ENCODE measurements around the gene ARHGAP15.
A peak's percentile ranks its signal among the peaks of the same experiment; 100 is the strongest.

ARHGAP15 gene

DNA sequence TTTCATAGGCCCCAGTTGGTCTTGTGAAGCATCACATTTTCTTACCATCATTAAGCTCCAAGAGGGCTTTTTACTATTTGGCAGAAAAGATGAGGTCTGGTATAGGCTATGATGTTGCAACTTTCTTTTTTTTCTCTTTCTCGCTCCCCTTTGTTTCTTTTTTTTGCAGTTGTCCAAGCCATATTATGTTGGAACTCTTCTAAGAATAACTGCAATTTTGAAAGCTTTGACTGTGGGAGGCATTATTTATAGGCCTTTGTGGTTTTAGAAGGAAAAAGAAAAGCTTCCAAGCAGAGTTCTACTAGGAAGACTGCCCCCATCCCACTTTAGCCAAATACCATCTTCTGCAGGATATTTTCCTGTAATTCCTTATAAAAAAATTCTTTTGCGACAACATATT, 571.6 kb downstream of the ARHGAP15 start:
- H3K4me3 ChIP-seq (ENCODE audit: control insufficient read depth, low read depth, low read length): no peak overlapping the region
- peak; percentile 82 for DNase-seq (ENCODE audit: low read depth)
- TF ChIP-seq, protein P1, sequence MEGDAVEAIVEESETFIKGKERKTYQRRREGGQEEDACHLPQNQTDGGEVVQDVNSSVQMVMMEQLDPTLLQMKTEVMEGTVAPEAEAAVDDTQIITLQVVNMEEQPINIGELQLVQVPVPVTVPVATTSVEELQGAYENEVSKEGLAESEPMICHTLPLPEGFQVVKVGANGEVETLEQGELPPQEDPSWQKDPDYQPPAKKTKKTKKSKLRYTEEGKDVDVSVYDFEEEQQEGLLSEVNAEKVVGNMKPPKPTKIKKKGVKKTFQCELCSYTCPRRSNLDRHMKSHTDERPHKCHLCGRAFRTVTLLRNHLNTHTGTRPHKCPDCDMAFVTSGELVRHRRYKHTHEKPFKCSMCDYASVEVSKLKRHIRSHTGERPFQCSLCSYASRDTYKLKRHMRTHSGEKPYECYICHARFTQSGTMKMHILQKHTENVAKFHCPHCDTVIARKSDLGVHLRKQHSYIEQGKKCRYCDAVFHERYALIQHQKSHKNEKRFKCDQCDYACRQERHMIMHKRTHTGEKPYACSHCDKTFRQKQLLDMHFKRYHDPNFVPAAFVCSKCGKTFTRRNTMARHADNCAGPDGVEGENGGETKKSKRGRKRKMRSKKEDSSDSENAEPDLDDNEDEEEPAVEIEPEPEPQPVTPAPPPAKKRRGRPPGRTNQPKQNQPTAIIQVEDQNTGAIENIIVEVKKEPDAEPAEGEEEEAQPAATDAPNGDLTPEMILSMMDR (IDR thresholded peaks at IDR 0.05; ENCODE audit: control insufficient read depth, insufficient read depth, low read depth, low read length, missing control alignments): no peak

DNA sequence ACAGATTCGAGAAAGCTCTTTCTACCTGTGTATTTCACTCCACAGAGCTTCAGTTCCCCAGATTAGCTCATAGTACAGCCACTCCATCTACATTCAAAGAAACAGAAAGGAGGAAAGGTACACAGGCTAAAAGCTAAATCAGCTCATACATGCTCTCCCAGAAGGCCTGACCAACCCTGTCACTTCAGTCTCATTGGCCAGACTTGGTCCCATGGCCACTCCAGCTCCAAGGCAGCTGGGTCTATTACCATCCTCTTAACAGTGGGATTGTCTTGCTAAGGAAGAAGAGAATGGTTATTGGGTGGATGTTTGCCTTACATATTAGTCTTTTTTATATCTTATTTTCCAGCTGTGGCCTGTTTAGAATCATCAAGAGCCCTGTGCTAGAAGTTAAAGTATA, 572.6 kb downstream of the ARHGAP15 start:
- DNase-seq (ENCODE audit: low read depth): no peak
- TF ChIP-seq, protein P1 (IDR thresholded peaks at IDR 0.05; ENCODE audit: control insufficient read depth, insufficient read depth, low read depth, low read length, missing control alignments): no peak
- no peak overlapping the region for H3K4me3 ChIP-seq (ENCODE audit: control insufficient read depth, low read depth, low read length)

DNA sequence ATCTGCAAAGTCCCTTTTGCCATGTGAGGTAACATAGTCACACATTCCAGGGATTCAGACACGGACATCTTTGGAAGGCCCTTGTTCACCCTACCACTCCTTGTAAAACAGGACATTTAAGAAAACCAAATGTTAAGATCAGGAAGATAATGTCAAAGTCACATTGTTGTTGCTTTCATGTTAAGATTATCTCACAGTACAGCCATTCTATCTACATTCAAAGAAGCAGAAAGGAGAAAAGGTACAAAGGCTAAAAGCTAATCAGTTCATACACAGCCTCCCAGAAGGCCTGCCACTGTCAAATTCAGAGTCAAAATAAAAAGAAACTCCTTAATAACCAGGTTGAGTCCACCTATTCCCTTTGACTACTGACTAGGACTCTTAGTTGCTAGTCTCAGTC, 573.7 kb downstream of the ARHGAP15 start:
- H3K4me3 ChIP-seq (ENCODE audit: control insufficient read depth, low read depth, low read length): no peak overlapping the region
- TF ChIP-seq, protein P1 (IDR thresholded peaks at IDR 0.05; ENCODE audit: control insufficient read depth, insufficient read depth, low read depth, low read length, missing control alignments): no peak
- DNase-seq (ENCODE audit: low read depth): no peak

DNA sequence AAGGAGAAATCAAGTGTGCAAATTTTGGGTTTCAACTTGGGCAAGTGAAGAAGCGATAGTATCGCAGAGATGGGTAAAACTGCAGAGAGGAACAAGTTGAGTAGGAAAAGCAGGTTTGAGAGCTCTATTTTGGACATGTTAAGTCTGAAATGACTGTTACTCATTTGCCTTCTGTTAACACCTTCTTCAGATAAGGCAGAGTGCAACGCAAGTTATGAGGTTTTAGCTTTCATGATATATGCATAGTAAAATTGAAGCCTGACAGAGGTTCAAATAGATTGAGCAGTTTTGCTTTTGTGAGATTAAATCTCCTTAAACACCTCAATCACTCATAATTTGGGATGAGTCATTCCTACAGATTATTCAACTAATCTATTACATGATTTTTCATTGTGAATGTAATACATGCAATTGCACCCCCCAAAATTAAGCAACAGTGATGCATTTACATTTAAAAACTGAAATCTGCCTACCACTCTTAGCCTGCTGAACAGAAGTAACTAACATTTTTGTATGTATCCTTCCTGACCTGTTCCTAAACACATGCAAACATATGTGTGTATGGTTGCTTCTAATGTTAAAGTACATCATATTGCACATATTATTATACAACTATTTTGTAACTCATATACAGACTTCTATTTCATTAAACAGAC, 575.4 kb downstream of the ARHGAP15 start:
- H3K4me3 ChIP-seq (ENCODE audit: control insufficient read depth, low read depth, low read length): no peak overlapping the region
- TF ChIP-seq, protein P1 (IDR thresholded peaks at IDR 0.05; ENCODE audit: control insufficient read depth, insufficient read depth, low read depth, low read length, missing control alignments): no peak
- DNase-seq (ENCODE audit: low read depth): no peak

DNA sequence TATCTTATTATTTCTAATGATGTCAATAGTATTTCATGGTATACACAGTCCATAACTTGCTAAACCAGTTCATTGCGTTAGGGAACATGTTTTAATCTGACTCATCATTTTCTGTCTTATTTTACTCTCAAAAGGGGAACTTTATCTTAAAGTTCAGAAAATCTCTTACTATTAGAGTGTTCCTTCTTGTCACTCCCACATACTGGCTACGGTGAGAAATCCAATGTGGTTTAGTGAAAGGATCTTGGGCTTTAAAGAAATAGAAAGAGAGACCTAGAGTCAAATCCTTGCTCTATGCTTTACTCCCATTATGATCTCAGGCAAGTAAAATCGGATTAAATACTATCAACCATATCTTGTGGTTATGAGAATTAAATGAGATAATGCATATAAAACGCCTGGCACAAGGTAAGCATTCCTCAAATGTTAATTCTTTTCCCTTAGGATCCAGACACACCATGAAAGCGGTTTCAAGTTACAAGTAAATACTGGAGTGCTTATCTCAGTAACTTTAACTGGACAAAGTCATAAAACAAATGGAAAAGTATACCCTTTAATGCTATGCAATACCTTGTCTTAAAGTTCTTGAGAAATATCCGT, 576.0 kb downstream of the ARHGAP15 start:
- no peak overlapping the region for H3K4me3 ChIP-seq (ENCODE audit: control insufficient read depth, low read depth, low read length)
- DNase-seq (ENCODE audit: low read depth): peak; percentile 79
- TF ChIP-seq, protein P1 (IDR thresholded peaks at IDR 0.05; ENCODE audit: control insufficient read depth, insufficient read depth, low read depth, low read length, missing control alignments): no peak

DNA sequence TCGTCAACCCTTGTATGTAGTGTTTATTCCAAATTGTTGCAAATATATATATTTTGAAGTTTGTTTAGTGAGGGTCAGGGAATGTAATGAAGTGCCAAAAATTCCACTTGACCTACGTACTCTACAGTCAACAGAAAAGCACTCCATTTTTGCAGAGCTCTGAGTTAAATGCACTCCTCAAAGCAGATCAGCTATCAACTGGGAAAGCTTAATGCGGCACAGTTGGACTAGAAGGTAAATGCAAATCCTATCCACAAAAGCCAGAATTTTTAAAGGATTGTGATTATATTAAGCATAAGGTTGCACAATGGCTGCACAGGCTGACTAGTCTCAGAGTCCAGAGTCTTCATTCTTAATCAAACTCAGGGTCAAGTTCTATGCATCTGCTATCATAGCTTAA, 577.1 kb downstream of the ARHGAP15 start:
- no peak for DNase-seq (ENCODE audit: low read depth)
- TF ChIP-seq, protein P1 (IDR thresholded peaks at IDR 0.05; ENCODE audit: control insufficient read depth, insufficient read depth, low read depth, low read length, missing control alignments): no peak
- no peak overlapping the region for H3K4me3 ChIP-seq (ENCODE audit: control insufficient read depth, low read depth, low read length)

Measured in AG09309 (cell line).